Ascending aorta (tissue), 2 donors: Measurements from ENCODE around the gene TH. TPM values are rescaled to one million over a fixed set of nuclear protein-coding genes. Genes with fewer than 3 reads are reported as not detected.

Experiments
- DNase-seq, 2 donors: peaks; one replicate each; pipeline ENCODE4 v3.0.0-alpha.2; 2019; ENCODE audit warnings: low spot score in 2 of 2
- H3K27ac ChIP-seq, 2 donors: fragments of 200-600 bp; sonication (generic); one replicate each; pipeline ENCODE4 v1.5.1; 2016 to 2017; ENCODE audit warnings: mild to moderate bottlenecking in 1 of 2
- H3K27me3 ChIP-seq: fragments of 200-600 bp; sonication (generic); one replicate; pipeline ENCODE4 v1.5.1; 2017
- H3K36me3 ChIP-seq, 2 donors: fragments of 200-600 bp; sonication (generic); one replicate each; pipeline ENCODE4 v1.5.1; 2016
- H3K4me1 ChIP-seq, 2 donors: fragments of 200-600 bp; sonication (generic); one replicate each; pipeline ENCODE4 v1.5.1; 2016 to 2017; ENCODE audit warnings: mild to moderate bottlenecking in 1 of 2
- H3K4me3 ChIP-seq, 2 donors: fragments of 200-600 bp; sonication (generic); one replicate each; pipeline ENCODE4 v1.5.1; 2016 to 2017; ENCODE audit warnings: mild to moderate bottlenecking in 1 of 2
- H3K9me3 ChIP-seq, 2 donors: fragments of 200-600 bp; sonication (generic); one replicate each; pipeline ENCODE4 v1.5.1; 2016
- intact Hi-C: fragments of 100-400 bp; cut with DNase I; formaldehyde crosslinking; loops from one replicate; pipeline ENCODE4 v1.15.1; 2023
- total RNA-seq: library from RNA; depleted of rRNA; stranded (reverse); fragments of >200 nt; gene quantifications from one replicate; pipeline ENCODE4 v1.1.0, GENCODE V29; 2016
- TF ChIP-seq, protein P1 (sequence below), 3 experiments: fragments of 200-600 bp in 2 of 3; fragments of 450-650 bp in 1 of 3; sonication (generic) in 2 of 3; IDR thresholded peaks; one replicate each; pipeline ENCODE4 v1.5.1; 2016 to 2019; ENCODE audit warnings: antibody characterized with exemption in 3 of 3, mild to moderate bottlenecking in 1 of 3, moderate library complexity in 1 of 3

The TH gene
- total RNA-seq, 1 donor from 2014 or later, result not detected

DNA sequence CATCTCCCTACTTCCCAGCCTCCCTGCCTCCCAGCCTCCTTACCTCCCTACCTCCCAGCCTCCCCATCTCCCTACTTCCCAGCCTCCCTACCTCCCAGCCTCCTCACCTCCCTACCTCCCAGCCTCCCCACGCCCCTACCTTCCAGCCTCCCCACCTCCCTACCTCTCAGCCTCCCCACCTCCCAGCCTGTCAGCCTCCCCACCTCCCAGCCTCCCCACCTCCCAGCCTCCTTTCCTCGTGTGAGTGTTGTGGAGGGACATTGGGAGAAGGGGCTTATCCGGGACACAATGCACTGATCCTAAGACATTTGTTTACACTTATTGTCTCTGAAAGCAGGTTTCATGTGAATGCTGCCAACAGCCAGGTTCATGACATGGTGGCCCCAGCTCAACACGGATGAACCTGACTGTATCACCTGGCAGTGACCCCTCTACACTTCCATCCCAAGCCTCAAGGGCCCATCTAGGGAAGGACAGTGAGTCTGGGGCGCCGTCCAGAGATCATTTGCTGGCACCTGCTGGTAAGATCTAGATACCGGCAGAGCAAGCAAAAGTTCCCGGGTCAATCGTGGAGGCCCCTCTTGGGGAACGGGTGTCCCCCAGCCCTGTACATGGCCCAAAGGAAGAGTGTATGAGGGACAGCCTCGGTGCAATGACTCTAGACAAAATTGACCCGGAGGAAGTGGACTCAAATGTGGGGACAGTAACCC, 34.5 kb upstream of the TH start:
- Histone ChIP-seq H3K27ac (no peak overlapping the region), H3K9me3 (no peaks in the 10 kb centered on the region), H3K27me3 (no peaks in the 10 kb centered on the region), H3K4me1 (no peaks in the 10 kb centered on the region), H3K36me3 (no peaks in the 10 kb centered on the region), H3K4me3 (no peak overlapping the region)
- intact Hi-C loops, result no loop called here
- TF ChIP-seq, protein P1, sequence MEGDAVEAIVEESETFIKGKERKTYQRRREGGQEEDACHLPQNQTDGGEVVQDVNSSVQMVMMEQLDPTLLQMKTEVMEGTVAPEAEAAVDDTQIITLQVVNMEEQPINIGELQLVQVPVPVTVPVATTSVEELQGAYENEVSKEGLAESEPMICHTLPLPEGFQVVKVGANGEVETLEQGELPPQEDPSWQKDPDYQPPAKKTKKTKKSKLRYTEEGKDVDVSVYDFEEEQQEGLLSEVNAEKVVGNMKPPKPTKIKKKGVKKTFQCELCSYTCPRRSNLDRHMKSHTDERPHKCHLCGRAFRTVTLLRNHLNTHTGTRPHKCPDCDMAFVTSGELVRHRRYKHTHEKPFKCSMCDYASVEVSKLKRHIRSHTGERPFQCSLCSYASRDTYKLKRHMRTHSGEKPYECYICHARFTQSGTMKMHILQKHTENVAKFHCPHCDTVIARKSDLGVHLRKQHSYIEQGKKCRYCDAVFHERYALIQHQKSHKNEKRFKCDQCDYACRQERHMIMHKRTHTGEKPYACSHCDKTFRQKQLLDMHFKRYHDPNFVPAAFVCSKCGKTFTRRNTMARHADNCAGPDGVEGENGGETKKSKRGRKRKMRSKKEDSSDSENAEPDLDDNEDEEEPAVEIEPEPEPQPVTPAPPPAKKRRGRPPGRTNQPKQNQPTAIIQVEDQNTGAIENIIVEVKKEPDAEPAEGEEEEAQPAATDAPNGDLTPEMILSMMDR (IDR thresholded peaks at IDR 0.05), result no peak
- DNase-seq, result peak in 1 of 2 donors; percentile 49

DNA sequence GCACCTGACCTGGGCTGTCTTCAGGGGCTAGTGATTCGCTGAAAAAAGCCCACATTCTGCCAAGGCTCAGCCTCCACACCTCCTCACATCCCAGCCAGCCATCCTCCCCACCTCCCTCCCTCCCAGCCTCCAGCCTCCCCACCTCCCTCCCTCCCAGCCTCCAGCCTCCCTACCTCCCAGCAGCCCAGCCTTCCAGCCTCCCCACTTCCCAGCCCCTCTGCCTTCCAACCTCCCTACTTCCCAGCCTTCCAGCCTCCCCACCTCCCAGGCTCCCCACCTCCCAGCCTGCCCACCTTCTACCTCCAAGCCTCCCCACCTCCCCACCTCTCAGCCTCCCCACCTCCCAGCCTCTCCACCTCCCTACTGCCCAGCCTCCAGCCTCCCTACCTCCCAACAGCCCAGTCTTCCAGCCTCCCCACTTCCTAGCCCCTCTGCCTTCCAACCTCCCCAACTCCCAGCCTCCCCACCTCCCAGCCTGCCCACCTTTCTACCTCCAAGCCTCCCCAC, 33.7 kb upstream of the TH start:
- TF ChIP-seq, protein P1 (IDR thresholded peaks at IDR 0.05), result no peak
- Histone ChIP-seq H3K27ac (no peak overlapping the region), H3K27me3 (no peaks in the 10 kb centered on the region), H3K9me3 (no peaks in the 10 kb centered on the region), H3K4me3 (no peak overlapping the region), H3K4me1 (no peaks in the 10 kb centered on the region), H3K36me3 (no peaks in the 10 kb centered on the region)
- DNase-seq, result no peak
- intact Hi-C loops, result no loop called here

DNA sequence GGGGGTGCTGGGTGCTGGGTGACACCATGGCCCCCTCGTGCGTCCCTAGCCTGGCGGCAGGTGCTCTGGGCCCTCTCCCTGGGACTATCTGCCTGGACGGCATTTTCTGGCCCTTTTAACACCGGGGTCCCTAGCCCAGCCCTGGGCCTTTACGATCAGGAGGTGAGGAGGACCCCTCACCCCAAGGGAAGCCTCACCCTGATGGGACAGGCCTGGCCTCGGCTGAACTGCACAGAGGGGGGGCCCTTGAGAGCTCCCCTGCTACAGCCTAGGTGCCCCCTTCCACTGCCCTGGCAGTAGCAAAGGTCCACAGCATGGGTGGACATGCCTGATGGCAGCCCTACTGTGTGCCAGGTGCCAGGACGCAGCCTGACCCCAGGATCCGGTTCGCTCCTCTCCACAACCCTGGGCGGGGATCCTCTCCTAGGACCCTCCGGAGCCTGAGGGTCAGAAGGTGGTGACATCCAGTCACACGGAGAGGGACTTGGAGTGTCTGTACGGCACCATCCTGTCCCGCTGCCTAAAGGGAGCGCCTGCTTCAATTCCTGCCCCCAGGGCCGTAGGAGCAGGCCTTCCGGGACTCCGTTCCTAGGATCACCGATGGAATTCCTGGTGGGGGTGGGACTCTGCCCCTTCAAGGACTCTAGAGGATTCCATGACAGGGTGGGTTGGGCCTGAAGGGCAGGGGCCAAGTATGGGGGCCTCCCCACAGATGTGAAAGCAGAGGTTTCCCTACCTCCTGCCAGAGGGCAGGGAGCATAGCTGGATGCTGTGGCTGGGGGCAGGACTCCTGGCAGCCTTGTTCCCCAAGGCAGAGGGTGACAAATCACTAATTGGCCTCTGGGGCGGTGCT, 33.0 kb upstream of the TH start:
- peak in 1 of 2 donors; percentile 53 for DNase-seq
- Histone ChIP-seq H3K9me3 (no peaks in the 10 kb centered on the region), H3K4me1 (no peaks in the 10 kb centered on the region), H3K27ac (no peak overlapping the region), H3K4me3 (no peak overlapping the region), H3K36me3 (no peaks in the 10 kb centered on the region), H3K27me3 (no peaks in the 10 kb centered on the region)
- TF ChIP-seq, protein P1 (IDR thresholded peaks at IDR 0.05), result no peak
- intact Hi-C loops, result no loop called here

DNA sequence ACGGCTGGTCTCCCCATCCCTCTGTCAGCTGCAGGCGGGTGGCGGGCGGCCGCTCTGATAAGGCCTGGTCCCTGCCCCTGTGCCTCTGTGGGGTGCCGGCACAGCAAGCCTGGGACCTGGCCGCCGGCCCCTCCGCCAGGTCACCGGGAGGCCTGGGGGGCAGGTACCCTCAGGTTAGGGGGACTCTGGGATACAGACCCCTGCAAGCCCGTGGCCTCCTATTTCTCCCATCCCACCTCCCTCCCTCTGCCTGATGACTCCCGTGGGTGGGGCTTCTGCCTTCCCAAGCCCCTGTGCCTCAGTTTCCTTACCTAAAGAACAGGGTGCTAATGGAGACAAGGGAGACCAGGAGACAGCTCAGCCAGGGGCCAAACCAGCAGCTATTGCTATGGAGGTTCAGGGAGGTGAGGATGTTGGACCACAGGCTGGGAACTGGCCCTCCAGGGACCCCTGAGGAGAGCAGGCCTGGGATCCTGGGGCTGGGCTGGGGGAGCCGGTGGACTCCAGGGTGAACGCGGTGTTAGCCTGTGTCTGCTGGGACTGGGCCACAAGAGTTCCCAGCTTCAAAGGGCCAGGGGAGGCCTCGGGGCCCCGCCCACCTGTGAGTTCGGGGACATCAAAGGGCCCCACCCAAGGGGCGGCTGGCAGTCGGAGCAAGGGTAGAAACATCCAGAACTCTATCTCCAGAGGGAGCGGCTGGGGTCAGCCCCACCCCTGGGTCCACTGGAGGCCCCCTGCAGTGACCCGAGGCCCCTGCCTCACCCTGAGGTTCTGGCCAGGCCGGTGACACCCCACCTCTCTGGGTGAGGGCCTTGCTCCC, 32.0 kb upstream of the TH start:
- no peaks in the 10 kb centered on the region for H3K4me1 ChIP-seq
- intact Hi-C loops, result no loop called here
- peak in 1 of 2 donors; percentile 57 for DNase-seq

More for the DNA sequence above, 32.0 kb upstream of the TH start:
- TF ChIP-seq, protein P1 (IDR thresholded peaks at IDR 0.05), result no peak
- no peaks in the 10 kb centered on the region for H3K27me3 ChIP-seq
- no peaks in the 10 kb centered on the region for H3K9me3 ChIP-seq
- H3K4me3 ChIP-seq, result no peak overlapping the region
- H3K27ac ChIP-seq, result no peak overlapping the region
- H3K36me3 ChIP-seq, result no peaks in the 10 kb centered on the region
